ENCODE data around the gene CCER1. TPM values are rescaled to one million over a fixed set of nuclear protein-coding genes. Genes with fewer than 3 reads are reported as not detected.

Gene CCER1
- total and polyA plus RNA-seq, 10 donors = not detected

DNA sequence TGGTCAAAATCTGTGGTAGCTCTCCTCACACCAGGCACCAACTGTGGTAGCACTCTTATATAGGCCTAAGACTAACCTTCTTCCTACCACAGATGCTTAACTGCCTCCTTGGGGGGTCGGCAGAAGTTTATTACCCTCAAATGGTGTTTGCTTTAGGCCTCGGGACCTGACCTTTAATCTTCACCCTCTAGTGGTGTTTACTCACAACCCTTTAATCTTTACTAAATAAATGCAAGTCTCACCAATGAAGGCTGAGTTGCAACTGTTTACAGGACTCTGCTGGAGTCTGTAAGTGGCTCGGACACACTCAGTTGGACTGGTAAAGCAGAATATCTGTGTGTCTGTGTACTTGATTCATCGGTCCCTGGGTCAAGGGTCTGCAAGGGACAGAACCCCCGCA, 29.4 kb downstream of the CCER1 start:
- TF ChIP-seq, protein P1, sequence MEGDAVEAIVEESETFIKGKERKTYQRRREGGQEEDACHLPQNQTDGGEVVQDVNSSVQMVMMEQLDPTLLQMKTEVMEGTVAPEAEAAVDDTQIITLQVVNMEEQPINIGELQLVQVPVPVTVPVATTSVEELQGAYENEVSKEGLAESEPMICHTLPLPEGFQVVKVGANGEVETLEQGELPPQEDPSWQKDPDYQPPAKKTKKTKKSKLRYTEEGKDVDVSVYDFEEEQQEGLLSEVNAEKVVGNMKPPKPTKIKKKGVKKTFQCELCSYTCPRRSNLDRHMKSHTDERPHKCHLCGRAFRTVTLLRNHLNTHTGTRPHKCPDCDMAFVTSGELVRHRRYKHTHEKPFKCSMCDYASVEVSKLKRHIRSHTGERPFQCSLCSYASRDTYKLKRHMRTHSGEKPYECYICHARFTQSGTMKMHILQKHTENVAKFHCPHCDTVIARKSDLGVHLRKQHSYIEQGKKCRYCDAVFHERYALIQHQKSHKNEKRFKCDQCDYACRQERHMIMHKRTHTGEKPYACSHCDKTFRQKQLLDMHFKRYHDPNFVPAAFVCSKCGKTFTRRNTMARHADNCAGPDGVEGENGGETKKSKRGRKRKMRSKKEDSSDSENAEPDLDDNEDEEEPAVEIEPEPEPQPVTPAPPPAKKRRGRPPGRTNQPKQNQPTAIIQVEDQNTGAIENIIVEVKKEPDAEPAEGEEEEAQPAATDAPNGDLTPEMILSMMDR (IDR thresholded peaks at IDR 0.05 in 8 of 11, conservative IDR thresholded peaks at IDR 0.05 in 3 of 11) = no peak
- TF ChIP-seq POLR2A (IDR thresholded peaks at IDR 0.05) (no peak), POLR2AphosphoS5 (IDR thresholded peaks at IDR 0.05) (no peak)
- H3K4me1 ChIP-seq = no peaks in the 10 kb centered on the region
- DNase-seq = no peak
- no peak overlapping the region for H3K4me3 ChIP-seq
- 69 to 87% (median 85%) methylated on average over 5 of the region's 5 CpGs for WGBS, 5 donors
- H3K36me3 ChIP-seq = no peaks in the 10 kb centered on the region
- H3K27me3 ChIP-seq (replicated peaks in 1 of 7) = no peaks in the 10 kb centered on the region
- H3K27ac ChIP-seq = no peak overlapping the region
- intact Hi-C loops (cut with DNase I; ENCODE audit: low total_unique reads) = no loop called here
- peaks cover 0 to 28% (median 25%) of the 10 kb centered on the region in 8 donors for H3K9me3 ChIP-seq

DNA sequence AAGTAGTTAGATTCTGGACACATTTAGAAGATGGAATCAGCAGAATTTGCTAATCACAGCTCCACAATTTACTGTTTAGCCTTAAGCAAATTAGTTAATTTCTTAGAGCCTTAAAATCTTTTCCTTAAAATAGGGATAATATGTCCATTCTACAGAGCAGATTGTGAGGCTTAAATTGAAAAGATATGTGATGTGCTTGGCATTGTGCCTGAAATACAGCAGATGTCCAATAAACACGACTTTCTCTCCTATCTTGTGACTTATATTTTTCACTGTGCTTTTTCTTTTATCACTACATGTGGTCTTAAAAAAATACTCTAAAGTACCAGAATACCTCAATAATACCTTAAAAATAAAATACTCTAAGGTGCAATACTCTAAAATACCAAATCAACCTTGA, 30.6 kb downstream of the CCER1 start:
- intact Hi-C loops (cut with DNase I; ENCODE audit: low total_unique reads) = no loop called here
- H3K4me3 ChIP-seq = no peak overlapping the region
- H3K27ac ChIP-seq = no peak overlapping the region
- DNase-seq = no peak
- H3K36me3 ChIP-seq = no peaks in the 10 kb centered on the region
- no peak for TF ChIP-seq POLR2A (IDR thresholded peaks at IDR 0.05)
- TF ChIP-seq, protein P1 (IDR thresholded peaks at IDR 0.05 in 8 of 11, conservative IDR thresholded peaks at IDR 0.05 in 3 of 11) = no peak
- no peak for TF ChIP-seq POLR2AphosphoS5 (IDR thresholded peaks at IDR 0.05)
- peaks cover 0 to 16% (median 13%) of the 10 kb centered on the region in 8 donors for H3K9me3 ChIP-seq
- no peaks in the 10 kb centered on the region for H3K27me3 ChIP-seq (replicated peaks in 1 of 7)
- H3K4me1 ChIP-seq = no peaks in the 10 kb centered on the region
- WGBS, 5 donors = 54 to 73% (median 61%) methylated on average over 1 of the region's 1 CpG

DNA sequence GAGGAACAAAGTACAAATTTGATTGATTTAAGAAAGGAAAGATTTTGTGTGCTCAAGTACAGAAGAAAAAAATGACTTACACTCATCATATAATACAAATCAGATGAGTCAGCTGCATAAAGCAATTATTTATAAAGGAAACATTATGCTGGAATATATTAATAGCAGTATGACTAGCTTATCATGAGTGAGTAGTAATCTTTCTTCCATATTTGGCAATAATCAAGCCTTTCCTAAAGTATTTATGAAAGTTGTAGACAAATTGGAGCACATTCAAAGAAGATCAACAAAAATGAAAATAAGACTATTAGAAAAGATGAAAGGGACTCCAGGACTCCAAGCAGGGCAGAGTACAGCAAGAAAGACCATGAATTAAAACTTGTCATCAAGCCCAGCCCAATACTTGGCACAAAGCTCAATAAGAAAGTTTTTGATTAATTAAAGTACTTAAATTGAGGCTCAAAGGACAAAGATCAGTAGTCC, 32.8 kb downstream of the CCER1 start:
- no peak for DNase-seq
- H3K27ac ChIP-seq = peak overlapping the region in 2 of 8 donors; percentile 34 to 40

DNA sequence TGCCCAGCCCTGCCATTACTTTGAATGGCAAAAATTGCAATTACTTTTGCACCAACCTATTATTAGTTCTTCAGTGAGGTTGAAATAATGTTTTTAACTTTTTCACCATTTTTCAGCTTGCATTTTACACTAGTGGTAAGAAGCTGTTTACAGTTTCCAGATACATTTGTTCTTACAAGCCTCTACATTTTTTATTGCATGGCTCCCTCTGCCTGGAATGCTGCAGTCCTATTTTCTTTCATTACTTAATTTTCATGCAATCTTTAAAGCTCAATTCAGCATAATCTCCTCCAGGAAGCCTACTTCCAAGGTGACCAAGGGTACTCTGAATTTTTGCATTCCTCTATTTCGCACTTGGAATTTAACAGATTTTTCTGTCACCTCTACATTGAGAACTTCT, 33.4 kb downstream of the CCER1 start:
- intact Hi-C loops (cut with DNase I; ENCODE audit: low total_unique reads) = no loop called here
- Histone ChIP-seq H3K4me3 (no peak overlapping the region), H3K9me3 (no peaks in the 10 kb centered on the region), H3K4me1 (no peaks in the 10 kb centered on the region), H3K27ac (peak overlapping the region in 2 of 8 donors; percentile 4 to 40), H3K36me3 (no peaks in the 10 kb centered on the region), H3K27me3 (replicated peaks in 1 of 7) (no peaks in the 10 kb centered on the region)
- TF ChIP-seq, protein P1 (IDR thresholded peaks at IDR 0.05 in 8 of 11, conservative IDR thresholded peaks at IDR 0.05 in 3 of 11) = no peak
- TF ChIP-seq POLR2A (IDR thresholded peaks at IDR 0.05) (no peak), POLR2AphosphoS5 (IDR thresholded peaks at IDR 0.05) (no peak)
- WGBS, 5 donors = 79 to 92% (median 88%) methylated on average over 1 of the region's 1 CpG
- DNase-seq = no peak

More for the DNA sequence above, 32.8 kb downstream of the CCER1 start:
- intact Hi-C loops (cut with DNase I; ENCODE audit: low total_unique reads) = no loop called here
- Histone ChIP-seq H3K4me3 (no peak overlapping the region), H3K36me3 (no peaks in the 10 kb centered on the region), H3K4me1 (no peaks in the 10 kb centered on the region), H3K27me3 (replicated peaks in 1 of 7) (no peaks in the 10 kb centered on the region), H3K9me3 (no peaks in the 10 kb centered on the region)
- TF ChIP-seq, protein P1 (IDR thresholded peaks at IDR 0.05 in 8 of 11, conservative IDR thresholded peaks at IDR 0.05 in 3 of 11) = no peak
- TF ChIP-seq POLR2AphosphoS5 (IDR thresholded peaks at IDR 0.05) (no peak), POLR2A (IDR thresholded peaks at IDR 0.05) (no peak)

All from spleen (tissue), 11 donors.